GM19193 (cell line): Measurements from ENCODE around the gene PTPRK.

Experiments used
- POLR2A ChIP-seq: IDR thresholded peaks from 4 replicates; pipeline ENCODE4 v1.6.1; 2011; ENCODE audit not compliant: insufficient read depth, insufficient read length; ENCODE audit errors: extremely low read depth

Gene PTPRK

DNA sequence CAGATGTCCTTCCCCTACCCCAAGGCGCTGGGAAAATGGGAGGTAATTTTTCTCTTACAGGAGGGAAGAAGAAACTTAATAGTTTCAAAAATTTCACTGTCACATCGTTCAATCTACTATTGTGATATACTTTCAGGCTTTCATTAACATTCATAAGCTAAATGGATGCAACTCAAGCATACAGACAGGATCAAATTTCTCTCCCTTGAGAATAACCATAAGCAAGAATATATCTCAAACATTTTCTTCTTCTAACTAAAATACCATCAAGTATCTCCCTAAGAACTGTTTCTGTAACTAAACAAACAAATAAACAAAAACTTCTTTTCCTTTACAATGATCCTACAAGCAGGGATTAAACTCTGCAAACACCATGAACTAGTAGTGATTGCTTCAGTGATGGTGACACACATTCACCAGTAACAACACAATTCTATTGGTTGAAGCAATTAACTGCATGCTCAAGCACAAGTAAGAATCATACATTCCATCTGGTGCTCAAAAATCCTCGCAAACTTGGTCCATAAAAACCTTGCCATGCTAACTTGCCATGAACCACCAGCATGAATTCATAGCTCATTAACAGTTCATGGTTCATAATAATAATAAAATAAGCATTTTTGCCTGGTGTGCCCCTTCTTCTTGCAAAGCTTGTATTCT is 183.8 kb downstream of the PTPRK start:
- no peak for TF ChIP-seq POLR2A

DNA sequence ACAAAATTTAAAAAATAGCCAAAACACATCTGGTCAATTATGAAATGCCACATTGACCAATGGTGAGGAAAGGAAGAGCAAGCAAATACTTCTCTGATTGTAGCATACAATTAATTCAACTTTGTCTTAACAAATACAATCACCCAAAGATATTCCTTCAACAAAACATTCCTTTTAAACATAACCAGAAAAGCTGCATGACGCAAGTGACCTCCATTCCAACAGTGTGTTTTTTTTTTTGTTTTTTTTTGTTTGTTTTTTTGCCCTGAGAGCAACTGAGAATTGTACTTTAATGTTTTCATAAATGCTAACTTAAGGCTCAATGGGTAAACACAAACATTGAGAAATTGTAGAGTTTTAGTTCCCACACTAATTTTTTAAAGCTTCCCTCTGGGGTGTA is 184.4 kb downstream of the PTPRK start:
- no peak for TF ChIP-seq POLR2A

DNA sequence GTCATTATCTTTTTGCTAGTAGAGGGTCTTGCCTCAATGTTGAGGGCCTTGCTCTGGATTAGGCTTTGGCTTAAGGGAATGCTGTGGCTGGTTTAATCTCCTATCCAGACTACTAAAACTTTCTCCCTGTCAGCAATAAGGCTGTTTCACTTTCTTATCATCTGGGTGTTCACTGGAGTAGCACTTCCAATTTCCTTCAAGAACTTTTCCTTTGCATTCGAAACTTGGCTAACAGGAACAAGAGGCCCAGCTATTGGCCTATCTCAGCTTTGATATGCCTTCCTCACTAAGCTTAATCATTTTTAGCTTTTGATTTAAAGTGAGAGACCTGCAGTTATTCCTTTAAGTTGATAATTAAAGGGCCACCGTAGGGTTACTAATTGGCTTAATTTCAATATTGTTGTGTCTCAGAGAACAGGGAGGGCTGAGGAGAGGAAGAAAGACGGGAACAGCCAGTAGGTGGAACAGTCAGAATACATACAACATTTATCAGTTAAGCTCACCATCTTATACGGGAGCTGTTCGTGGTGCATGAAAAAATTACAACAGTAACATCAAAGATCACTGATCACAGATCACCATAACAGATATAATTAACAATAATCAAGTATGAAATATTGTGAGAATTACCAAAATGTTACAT is 186.7 kb downstream of the PTPRK start:
- TF ChIP-seq POLR2A, result no peak

DNA sequence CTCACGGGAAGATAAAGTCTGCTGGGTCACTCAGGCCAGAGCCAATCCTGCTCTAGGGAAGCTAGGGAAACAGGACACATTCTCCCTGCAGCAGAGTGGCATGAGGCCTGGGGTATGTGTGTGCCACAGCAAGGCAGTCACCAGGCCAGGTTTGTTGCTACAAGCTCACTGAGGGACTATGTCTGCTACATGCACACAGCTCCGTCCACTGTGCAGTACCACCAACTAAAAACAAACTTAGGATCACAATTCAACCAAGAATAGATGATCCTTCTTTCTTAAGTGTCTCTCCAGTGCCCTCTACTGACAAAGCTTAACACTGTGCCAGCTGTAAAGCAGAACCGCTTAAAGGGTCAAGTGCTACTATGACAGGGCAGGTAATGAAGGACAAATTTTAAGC is 192.5 kb downstream of the PTPRK start:
- TF ChIP-seq POLR2A, result no peak

DNA sequence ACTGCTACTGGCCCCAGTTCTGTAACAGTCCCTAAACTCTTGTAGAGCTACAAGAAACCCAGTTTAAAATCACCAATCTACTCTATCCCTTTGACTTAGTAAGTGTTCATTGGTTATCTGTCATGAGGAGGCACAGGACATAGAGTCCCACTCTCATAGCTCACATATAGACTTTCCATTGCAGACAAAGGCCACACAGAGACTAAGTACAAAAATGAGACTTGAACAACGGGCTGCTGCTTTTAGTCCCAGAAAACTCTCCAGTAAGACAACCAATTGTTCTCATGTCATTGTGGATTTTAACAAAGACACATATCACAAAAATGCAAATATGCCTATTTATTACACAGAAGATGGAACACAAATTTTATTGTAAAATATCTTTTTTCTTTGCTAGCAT is 197.4 kb downstream of the PTPRK start:
- no peak for TF ChIP-seq POLR2A

DNA sequence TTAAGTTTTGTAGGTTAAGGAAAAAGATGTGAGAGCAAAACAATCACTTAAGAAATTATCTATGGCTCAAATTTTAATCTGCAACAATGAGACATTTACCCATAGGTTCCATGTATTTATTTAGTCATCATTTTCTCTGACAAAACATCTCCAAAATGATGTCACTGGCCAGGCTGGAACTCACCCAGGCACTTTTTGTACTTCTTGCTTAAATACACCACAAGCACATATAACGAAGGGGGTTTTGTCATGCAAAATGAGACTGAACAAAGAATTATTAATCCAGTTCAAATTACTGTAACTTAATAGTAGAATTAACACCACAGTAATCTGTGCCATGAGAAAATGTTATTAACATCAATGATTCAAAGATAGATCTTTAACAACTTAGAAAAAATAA is 200.5 kb downstream of the PTPRK start:
- TF ChIP-seq POLR2A, result no peak

DNA sequence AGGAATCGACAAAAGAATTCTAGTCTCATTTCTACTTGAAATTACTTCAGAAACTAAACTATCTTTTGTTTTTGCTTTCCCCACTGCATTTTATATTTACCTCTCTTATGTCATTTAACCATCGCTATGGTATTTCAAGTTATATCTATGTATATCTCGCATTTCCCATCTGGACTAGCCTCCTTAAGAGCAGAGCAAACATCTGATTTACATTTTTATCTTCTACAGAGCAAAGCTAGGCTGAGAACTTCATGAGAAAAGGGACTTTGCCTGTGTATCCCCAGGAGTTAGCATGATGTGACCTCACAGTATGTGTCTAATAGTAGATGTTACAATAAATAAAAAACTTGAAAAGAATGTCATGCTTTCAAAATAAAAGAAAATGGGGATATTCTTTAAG is 201.2 kb downstream of the PTPRK start:
- TF ChIP-seq POLR2A, result no peak

DNA sequence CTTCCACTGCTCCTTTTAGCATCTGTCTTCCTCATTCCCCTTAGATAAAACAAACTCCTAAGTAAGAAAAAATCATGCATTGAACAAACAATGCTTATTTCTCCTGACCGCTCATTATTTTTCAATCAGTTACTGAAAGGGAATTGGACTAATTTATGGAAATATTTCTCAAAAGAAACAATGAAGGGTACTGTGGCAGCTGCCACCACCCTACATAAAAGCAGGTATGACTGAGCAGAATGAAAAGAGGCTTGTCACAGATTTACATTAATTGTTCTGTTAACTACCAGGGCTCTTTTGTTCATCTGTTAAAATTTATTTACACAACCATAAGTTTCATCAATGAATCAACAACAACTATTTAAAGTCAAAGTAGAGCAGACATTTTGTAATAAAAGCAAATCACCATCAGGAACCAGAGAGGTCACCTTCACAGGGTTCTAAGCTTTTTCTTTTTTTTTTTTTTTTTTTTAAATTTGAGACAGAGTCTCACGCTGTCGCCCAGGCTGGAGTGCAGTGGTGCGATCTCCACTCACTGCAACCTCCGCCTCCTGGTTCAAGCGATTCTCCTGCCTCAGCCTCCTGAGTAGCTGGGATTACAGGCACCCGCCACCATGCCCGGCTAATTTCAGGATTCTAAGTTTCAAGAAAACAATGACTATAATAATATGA is 204.0 kb downstream of the PTPRK start:
- no peak for TF ChIP-seq POLR2A

DNA sequence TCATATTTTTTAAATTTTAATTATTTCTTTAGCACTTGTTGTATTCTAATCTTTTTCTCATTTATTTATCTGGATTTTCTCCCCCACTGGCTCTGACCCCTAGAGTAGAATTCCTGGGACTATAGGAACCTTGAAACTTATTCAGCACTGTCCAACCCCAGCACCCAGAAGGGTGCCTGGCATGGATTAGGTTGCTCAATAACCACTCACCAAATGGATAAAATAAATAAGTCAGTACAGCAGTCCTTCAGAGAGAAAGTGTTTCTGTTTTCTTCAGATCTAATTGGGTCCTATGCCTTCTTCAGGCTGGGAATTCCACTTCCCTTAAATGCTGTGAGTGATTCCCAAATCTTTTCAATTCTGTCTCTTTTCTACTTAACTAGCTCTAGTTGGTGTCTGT is 206.2 kb downstream of the PTPRK start:
- TF ChIP-seq POLR2A, result no peak

DNA sequence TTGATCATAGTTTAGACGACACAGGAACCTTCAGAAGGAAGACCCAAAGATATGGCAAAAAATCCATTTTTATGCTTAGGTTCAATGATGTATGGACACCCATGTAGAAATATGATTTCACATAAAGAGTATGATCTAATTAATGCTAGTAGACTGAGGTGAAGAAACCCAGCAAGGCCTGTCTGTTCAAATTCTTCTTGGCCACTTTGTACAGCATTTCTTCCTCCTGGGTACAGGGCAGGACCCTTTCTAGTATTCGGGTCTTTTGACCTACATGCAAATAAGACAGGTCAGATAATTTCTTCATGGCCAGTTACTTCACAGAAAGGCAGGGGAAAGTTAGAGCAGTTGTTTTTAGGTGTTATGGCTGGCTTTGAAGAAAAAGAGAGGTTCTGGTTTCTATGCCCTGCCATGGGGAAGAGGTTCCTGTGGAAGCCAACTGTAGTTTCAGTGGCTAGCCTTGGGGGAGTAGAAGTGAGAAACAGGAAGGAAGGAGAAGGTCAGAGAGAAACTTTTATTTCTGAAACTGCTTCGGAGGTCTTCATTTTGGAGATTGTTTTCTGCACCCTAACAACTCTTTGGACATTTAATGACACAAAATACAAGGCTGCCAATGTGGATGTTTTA is 208.3 kb downstream of the PTPRK start:
- TF ChIP-seq POLR2A, result no peak

DNA sequence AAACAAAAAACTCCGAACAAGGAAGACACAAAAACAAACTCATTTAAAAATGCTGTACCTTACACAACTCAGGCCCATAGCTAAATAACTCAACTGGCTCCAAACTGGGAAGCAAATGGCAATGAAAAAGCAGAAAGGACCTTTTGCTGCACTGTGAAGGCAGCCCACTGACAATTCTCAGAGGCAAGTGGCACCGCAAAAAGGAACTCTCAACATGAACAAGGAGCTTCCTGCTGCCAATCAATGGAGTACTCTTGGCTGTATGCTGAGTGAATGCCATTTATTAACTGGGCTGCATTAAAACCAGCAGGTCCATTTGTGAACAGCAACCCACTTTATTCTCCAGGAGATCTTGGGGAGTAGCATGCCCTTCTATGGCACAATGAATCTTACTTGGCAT is 209.9 kb downstream of the PTPRK start:
- no peak for TF ChIP-seq POLR2A

DNA sequence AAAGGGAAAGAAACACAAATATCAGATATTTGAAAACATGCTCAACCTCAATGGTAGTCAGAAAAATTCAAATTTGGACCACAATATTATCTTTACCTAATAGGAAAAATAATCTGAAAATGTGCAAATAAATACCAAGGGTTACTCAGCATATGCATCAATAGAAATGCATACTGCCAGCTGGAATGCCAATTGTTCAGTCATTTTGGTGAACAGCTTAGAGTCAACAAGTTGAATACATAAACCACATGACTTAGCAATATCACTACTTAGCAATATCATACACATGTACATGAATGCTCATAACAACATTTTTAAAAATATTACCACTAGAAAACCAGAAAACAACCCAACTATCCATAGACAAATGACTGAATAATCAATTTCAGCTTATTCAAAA is 212.7 kb downstream of the PTPRK start:
- no peak for TF ChIP-seq POLR2A

DNA sequence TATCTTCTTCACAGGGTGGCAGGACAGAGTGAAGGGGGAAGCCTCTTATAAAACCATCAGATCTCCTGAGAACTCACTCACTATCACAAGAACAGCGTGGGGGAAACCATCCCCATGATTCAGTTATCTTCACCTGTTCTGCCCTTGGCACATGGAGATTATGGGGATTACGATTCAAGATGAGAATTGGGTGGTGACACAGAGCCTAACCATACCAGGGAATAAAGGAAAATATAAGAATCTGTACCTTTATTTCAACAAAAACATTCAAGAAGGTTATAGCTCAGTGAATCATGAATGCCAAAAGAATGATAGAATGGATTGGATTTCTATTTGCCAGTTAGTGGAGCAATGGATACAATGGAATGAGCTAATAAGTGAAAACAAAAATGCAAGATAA is 214.4 kb downstream of the PTPRK start:
- TF ChIP-seq POLR2A, result no peak

DNA sequence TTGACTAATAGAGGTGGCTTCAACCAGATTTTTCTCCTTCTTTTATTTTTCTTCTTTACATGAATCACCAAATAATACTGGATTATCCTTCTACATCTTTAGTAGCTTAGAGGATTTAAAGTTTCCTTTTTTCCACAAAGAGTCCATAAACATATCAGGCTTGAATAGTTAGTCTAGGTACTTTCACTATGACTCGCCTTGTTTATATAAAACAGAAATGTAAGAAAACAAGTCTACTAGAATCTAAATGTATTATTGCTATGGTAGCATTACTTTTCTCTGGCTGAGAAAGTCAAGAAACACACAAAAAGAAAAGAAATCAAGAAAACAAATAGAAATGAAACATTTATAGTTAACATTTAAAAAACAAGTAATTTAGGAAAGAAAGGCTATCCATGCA is 215.2 kb downstream of the PTPRK start:
- no peak for TF ChIP-seq POLR2A

DNA sequence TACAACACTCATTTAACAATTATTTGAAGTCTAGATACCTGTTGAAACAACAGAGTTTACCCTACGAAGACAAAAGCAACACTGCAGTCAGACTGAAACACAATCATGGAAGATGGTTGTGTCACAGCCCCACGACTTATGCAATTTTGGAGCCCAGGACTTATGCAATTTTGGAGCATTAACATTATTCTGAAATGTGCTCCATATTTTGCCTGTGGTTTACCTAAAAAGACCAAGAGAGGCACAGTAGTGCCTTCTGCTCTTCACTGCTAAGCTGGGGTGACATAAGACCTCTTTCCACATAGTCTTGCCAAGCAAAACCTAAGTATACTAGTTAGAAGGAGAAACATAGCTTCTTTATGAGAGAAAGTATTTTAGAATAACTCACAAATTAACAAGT is 216.5 kb downstream of the PTPRK start:
- TF ChIP-seq POLR2A, result no peak

DNA sequence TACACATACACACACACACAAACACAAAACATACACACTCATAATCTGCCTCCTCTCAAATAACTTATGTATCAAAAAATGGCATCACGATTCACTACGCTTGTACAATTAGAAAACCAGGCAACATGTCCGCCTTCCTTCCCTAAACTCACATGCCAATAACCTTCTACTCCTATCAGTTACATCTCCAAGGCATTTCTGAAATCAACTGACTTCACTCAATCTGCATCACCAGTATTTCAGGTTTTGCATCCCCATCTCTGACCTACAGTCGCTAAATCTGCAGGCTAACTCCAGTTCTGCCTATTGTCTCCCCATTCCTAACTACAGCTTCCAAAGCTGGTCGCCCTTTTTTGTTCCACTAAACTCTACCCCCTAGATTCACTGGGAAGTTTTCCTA is 217.5 kb downstream of the PTPRK start:
- TF ChIP-seq POLR2A, result no peak
